GM23338 (cell line): ENCODE measurements around the gene SERGEF. TPM values are rescaled to one million over a fixed set of nuclear protein-coding genes. Genes with fewer than 3 reads are reported as not detected.

Experiments used
- ATAC-seq: fragments of 200-7000 bp; cut with Tn5 transposase; 3 replicates; pipeline ENCODE4 v1.9.1; 2020
- DNase-seq: peaks from one replicate; pipeline ENCODE4 v3.0.0-alpha.2; 2015; ENCODE audit warnings: low spot score
- H2AFZ ChIP-seq: fragments of 200-600 bp; sonication (generic); 2 replicates; pipeline ENCODE4 v1.8.0; 2016; ENCODE audit warnings: antibody characterized with exemption, mild to moderate bottlenecking, moderate library complexity
- H3F3A ChIP-seq: fragments of 200-600 bp; sonication (generic); replicated peaks from 2 replicates; pipeline ENCODE4 v1.8.0; 2017; ENCODE audit warnings: antibody characterized with exemption, mixed run types, low read depth
- H3K27ac ChIP-seq: fragments of 200-600 bp; sonication (generic); 2 replicates; pipeline ENCODE4 v1.6.1; 2016; ENCODE audit warnings: low read depth
- H3K27me3 ChIP-seq: fragments of 200-600 bp; sonication (generic); 2 replicates; pipeline ENCODE4 v1.8.0; 2016; ENCODE audit warnings: mild to moderate bottlenecking, mixed run types, moderate library complexity; ENCODE audit not compliant: insufficient read depth
- H3K36me3 ChIP-seq: fragments of 200-600 bp; sonication (generic); 2 replicates; pipeline ENCODE4 v1.8.0; 2016; ENCODE audit warnings: mild to moderate bottlenecking; ENCODE audit not compliant: insufficient read depth
- H3K4me1 ChIP-seq: fragments of 200-600 bp; sonication (generic); 2 replicates; pipeline ENCODE4 v1.8.0; 2016; ENCODE audit warnings: mild to moderate bottlenecking, moderate library complexity; ENCODE audit not compliant: insufficient read depth
- H3K4me2 ChIP-seq: fragments of 200-600 bp; sonication (generic); 2 replicates; pipeline ENCODE4 v1.7.1; 2017; ENCODE audit warnings: mixed run types
- H3K4me3 ChIP-seq: fragments of 200-600 bp; sonication (generic); 2 replicates; pipeline ENCODE4 v1.6.1; 2016; ENCODE audit warnings: mixed run types
- H3K79me2 ChIP-seq: fragments of 200-600 bp; sonication (generic); replicated peaks from 2 replicates; pipeline ENCODE4 v1.8.0; 2017; ENCODE audit warnings: mild to moderate bottlenecking; ENCODE audit not compliant: insufficient read depth
- H3K9me2 ChIP-seq: fragments of 200-600 bp; sonication (generic); 2 replicates; pipeline ENCODE4 v1.8.0; 2017; ENCODE audit not compliant: insufficient read depth
- H4K20me1 ChIP-seq: fragments of 200-600 bp; sonication (generic); replicated peaks from 2 replicates; pipeline ENCODE4 v1.8.0; 2017; ENCODE audit warnings: mild to moderate bottlenecking; ENCODE audit not compliant: insufficient read depth
- H3K27ac Mint-ChIP-seq: 2 replicates; pipeline ENCODE4 v1.8.0; 2020; ENCODE audit warnings: inconsistent platforms, mild to moderate bottlenecking, moderate library complexity, mixed read lengths
- H3K27me3 Mint-ChIP-seq: 3 replicates; pipeline ENCODE4 v1.8.0; 2022; ENCODE audit warnings: low read depth, mild to moderate bottlenecking, moderate library complexity, mixed read lengths, inconsistent platforms; ENCODE audit not compliant: insufficient read depth, poor library complexity
- H3K36me3 Mint-ChIP-seq: 3 replicates; pipeline ENCODE4 v1.8.0; 2021; ENCODE audit warnings: low read depth, mild to moderate bottlenecking, inconsistent platforms, moderate library complexity, mixed read lengths
- H3K4me1 Mint-ChIP-seq: 3 replicates; pipeline ENCODE4 v1.8.0; 2020; ENCODE audit warnings: mild to moderate bottlenecking, inconsistent platforms, mixed read lengths
- H3K4me3 Mint-ChIP-seq: 3 replicates; pipeline ENCODE4 v1.8.0; 2021; ENCODE audit warnings: moderate library complexity, mild to moderate bottlenecking, inconsistent platforms, mixed read lengths
- H3K9me3 Mint-ChIP-seq: 3 replicates; pipeline ENCODE4 v1.8.0; 2020; ENCODE audit warnings: moderate library complexity, mild to moderate bottlenecking, inconsistent platforms, mixed read lengths
- CREB1 ChIP-seq: fragments of 250-450 bp; sonication (Bioruptor Pico); IDR thresholded peaks from 2 replicates; pipeline ENCODE4 v1.5.0; 2020; ENCODE audit warnings: low read depth, mild to moderate bottlenecking, moderate library complexity
- CTCF ChIP-seq, 2 experiments: fragments of 200-600 bp in 1 of 2; sonication (generic) in 1 of 2; conservative IDR thresholded peaks; 2 replicates each; pipeline versions ENCODE4 v1.5.1 to v1.6.1; 2016 to 2017; ENCODE audit warnings: antibody characterized with exemption in 2 of 2, low read depth in 2 of 2, mild to moderate bottlenecking in 2 of 2, moderate library complexity in 1 of 2
- ETS1 ChIP-seq: IDR thresholded peaks from 2 replicates; pipeline ENCODE4 v1.6.1; 2016; ENCODE audit warnings: antibody characterized with exemption
- EZH2 ChIP-seq: fragments of 200-600 bp; sonication (generic); IDR thresholded peaks from one replicate; pipeline ENCODE4 v1.8.0; 2017; ENCODE audit warnings: antibody characterized with exemption, mild to moderate bottlenecking, low read depth; ENCODE audit not compliant: unreplicated experiment
- EZH2phosphoT487 ChIP-seq: fragments of 200-600 bp; sonication (generic); IDR thresholded peaks from one replicate; pipeline ENCODE4 v1.8.1; 2018; ENCODE audit warnings: antibody characterized with exemption; ENCODE audit not compliant: unreplicated experiment
- JUNB ChIP-seq: IDR thresholded peaks from one replicate; pipeline ENCODE4 v1.6.1; 2016; ENCODE audit warnings: antibody characterized with exemption; ENCODE audit not compliant: unreplicated experiment
- POLR2AphosphoS5 ChIP-seq: IDR thresholded peaks from 2 replicates; pipeline ENCODE4 v1.6.1; 2016; ENCODE audit warnings: antibody characterized with exemption, low read depth
- REST ChIP-seq: IDR thresholded peaks from one replicate; pipeline ENCODE4 v1.6.1; 2018; ENCODE audit warnings: antibody characterized with exemption; ENCODE audit not compliant: unreplicated experiment
- STAT1 ChIP-seq: IDR thresholded peaks from one replicate; pipeline ENCODE4 v1.6.1; 2016; ENCODE audit warnings: antibody characterized with exemption; ENCODE audit not compliant: unreplicated experiment
- ZNF331 ChIP-seq: fragments of 250-450 bp; sonication (Bioruptor Pico); IDR thresholded peaks from 2 replicates; pipeline ENCODE4 v1.5.0; 2020; ENCODE audit warnings: low read depth, mild to moderate bottlenecking, moderate library complexity
- ZNF462 ChIP-seq: fragments of 250-450 bp; sonication (Bioruptor Pico); IDR thresholded peaks from 2 replicates; pipeline ENCODE4 v1.5.0; 2020; ENCODE audit warnings: mild to moderate bottlenecking, moderate library complexity
- polyA plus RNA-seq: library from polyadenylated mRNA; unstranded; fragments of >200 nt; fragmentation: Nextera tagmentation; extraction: Ambion mirVana; gene quantifications from 2 replicates; pipeline ENCODE4 v1.2.1, GENCODE V29; 2016
- total RNA-seq: library from RNA; depleted of rRNA; stranded (reverse); fragments of >200 nt; shearing (Covaris generic); gene quantifications from 2 replicates; pipeline ENCODE4 v1.2.3, GENCODE V29; 2014

Gene SERGEF
- total and polyA plus RNA-seq, 2 experiments from 2014 or later = 24.2 to 27.9 TPM

- Histone ChIP-seq H4K20me1 (no peaks in the 10 kb centered on the region; the same call in none of the 2 replicates), H3K4me3 (no peak overlapping the region), H3K36me3 (no peaks in the 10 kb centered on the region), H3K27ac (no peak overlapping the region), H2AFZ (no peak overlapping the region), H3K27me3 (peaks cover 13% of the 10 kb centered on the region), H3K4me1 (peaks cover 16% of the 10 kb centered on the region), H3F3A (no peaks in the 10 kb centered on the region; the same call in 1 of the 2 replicates), H3K9me2 (no peaks in the 10 kb centered on the region), H3K4me2 (no peak overlapping the region), H3K79me2 (peaks cover 27% of the 10 kb centered on the region)
- H3K27ac Mint-ChIP-seq = no peak overlapping the region
- H3K4me1 Mint-ChIP-seq = peaks cover 27% of the 10 kb centered on the region
- H3K27me3 Mint-ChIP-seq = peaks cover 9% of the 10 kb centered on the region
- no peak for ATAC-seq
- no peak for DNase-seq
- no peak overlapping the region for H3K4me3 Mint-ChIP-seq
- H3K9me3 Mint-ChIP-seq = no peaks in the 10 kb centered on the region
- H3K36me3 Mint-ChIP-seq = peaks cover 4% of the 10 kb centered on the region; the same call in 2 of the 3 replicates
- TF ChIP-seq CTCF (conservative IDR thresholded peaks at IDR 0.05; ENCODE audit: low read depth in 2 of 2) = no peak
- TF ChIP-seq EZH2 = no peak
- TF ChIP-seq ZNF462 = no peak
- no peak for TF ChIP-seq REST
- TF ChIP-seq CREB1 (CRISPR knock-in tag) = no peak
- no peak for TF ChIP-seq JUNB
- no peak for TF ChIP-seq STAT1
- TF ChIP-seq POLR2AphosphoS5 = no peak
- no peak for TF ChIP-seq EZH2phosphoT487
- no peak for TF ChIP-seq ZNF331 (CRISPR knock-in tag)
- no peak for TF ChIP-seq ETS1
Observed at GRCh38 chr11:18010121-18010670, 2.7 kb downstream of the SERGEF start.
